Stimulated activated CD8-positive, alpha-beta memory T cell treated with anti-CD3 and anti-CD28 coated beads, Interleukin-4, amount 100 ng/mL, for 4 hours (primary cell): ENCODE measurements around the gene PLEKHM1.

Source experiments
- DNase-seq, 2 donors: peaks; one replicate each; pipeline ENCODE4 v3.0.0-alpha.2; 2020; ENCODE audit warnings: low read depth in 2 of 2, low spot score in 1 of 2

PLEKHM1 gene

DNA sequence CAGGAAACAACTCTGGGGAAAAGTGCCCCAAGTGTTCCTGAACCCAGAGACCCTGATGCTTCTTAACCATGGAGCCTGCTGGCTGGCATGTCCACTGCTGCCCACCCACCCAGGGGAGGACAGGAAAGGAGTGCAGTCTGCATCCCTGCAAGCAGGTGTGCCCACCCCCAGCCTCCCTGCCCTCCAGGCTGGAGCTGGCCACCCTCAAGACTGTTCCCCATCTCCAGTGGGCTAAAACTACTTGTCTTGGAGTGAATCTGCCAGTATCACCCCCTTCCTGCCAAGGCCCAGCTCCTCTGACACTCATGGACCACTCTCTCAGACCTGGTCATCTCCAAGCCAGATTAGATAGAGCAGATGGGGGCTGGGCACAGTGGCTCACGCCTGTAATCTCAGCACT lies 87.6 kb downstream of the PLEKHM1 start:
- no peak for DNase-seq

DNA sequence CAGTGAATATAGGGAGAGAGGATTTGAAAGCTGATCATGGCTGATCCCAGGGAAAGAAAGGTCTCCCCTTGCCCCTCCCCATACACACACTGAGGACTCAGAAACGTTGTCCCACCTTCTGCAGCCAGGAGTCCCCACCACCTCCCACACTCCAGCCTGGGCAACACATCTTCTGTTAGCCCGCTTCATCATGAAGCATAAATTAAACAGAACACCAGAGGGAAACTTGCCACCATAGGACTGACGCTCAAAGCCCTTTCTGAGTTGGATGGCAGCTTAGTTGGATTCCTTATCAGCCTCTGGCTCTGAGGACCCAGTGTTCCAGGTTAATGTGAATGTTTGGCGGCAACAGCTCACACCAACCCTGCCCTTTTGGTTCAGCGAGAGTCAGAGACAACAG lies 91.7 kb downstream of the PLEKHM1 start:
- DNase-seq = no peak

DNA sequence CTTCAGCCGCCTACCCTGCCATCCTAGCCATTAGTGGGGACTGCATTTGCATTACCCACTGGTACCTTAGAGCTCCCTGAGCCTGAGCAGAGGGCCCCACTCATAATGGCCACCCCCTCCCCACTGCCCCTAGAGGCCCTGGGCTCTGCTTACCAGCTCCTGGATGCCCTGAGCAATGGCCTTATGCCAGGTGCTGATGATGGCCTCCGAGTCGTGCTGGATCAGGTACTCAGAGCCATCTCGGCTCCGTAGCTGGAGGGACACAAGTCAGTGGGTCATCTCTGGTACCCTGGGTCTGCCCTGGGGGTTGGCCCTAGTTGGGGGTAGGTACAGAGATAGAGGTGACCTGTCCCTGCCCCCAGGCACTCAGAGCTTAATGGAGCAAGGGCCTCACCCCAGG lies 92.7 kb downstream of the PLEKHM1 start:
- DNase-seq = no peak

DNA sequence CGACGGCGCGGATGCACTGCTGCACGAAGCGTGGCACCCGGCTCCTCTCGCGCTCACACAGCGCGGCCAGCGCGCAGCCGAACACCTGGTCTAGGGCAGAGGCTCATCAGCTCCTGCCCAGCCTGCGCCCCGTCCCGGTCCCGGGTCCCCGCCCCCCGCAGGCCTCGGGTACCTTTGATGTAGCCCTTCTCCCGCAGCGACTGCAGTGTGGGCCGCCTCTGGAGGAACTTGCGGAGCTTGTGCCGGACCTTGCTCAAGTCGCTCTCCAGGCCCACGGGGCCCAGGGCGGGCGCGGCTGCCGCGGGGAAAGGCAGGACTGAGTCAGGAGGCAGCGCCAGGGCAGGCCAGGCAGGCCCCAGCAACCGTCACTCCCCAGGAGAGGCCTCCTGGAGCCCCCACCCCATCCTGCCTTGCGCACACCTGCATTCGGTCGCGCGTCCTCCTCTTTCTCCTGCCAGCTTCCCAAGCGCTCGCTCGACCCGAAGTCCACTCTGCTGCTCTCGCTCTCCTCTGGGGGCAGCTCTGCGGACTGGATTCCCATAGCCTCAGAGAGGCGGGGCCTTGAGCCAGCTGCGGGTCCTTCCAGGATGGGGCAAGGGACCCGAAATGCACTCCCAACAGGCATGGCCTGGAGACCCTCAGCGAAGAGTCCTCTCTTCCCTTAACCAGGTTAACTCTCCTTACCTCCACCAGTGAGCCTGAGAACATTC lies 93.9 kb downstream of the PLEKHM1 start:
- no peak for DNase-seq

DNA sequence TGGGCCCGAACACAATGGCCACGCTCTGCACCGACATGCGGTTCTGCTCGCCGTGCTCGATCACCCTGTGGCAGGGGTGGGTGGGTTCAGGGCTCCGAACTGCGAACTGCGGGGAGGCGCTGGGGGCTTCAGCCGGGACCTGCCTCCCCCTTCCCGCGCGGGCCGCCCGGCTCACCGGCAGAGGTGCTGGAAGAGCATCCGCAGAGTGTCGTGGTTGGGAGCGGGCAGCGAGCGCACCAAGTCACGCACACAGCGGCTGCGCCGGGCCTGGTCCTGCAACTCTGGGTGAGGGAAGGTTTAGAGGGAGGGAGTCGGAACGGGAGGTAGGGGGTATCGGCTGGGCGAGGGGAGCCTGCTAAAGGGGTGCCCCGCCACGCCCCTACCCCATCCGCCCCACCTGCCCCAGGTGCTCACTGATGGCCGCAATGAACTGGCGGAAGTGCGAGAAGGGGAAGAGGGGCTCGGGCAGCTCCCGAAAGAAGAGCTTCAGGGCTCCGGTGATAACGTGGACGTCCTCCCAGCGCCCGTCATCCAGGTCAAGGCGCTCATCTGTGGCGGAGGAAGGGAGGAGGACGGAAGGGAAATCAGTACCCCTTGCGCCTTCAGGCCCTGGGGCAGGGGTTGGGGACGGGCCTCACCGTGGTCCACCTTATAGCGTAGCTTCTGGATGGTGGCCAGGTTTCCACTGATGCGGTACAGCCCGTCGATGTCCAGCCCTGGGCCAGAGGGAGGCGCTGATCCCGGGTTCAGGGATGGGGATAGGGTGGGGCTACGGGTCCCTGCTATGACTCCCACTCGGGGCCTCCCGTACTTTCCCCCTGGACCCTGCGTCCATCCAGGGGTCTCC lies 94.7 kb downstream of the PLEKHM1 start:
- DNase-seq = no peak

GRCh38 chr17:45394913-45395568 lies 95.5 kb downstream of the PLEKHM1 start:
- DNase-seq = peak in 1 of 2 donors; percentile 15

- no peak for DNase-seq
These were observed 96.0 kb downstream of the PLEKHM1 start for GRCh38 chr17:45394564-45394912.

DNA sequence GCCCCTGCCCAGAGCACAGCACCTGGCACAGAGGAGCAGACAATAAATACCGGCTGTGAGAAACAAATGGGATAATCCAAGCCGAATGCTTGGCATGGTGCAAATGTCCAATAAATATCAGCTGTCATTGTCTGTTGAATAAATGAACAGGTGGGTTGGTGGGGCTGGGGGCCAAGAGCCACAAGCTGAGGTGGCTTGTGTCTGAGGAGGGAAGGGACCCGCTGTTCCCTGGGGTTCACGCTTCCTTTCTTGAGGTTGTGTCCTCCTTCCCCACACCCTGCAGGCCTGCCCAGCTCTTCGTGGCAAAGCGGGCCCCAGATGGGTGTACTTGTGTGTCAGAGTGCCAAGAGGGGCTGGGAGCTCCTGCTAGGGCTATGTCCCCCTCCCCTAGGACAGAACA lies 96.4 kb downstream of the PLEKHM1 start:
- DNase-seq = no peak

GRCh38 chr17:45393411-45393810 lies 97.1 kb downstream of the PLEKHM1 start:
- no peak for DNase-seq

DNA sequence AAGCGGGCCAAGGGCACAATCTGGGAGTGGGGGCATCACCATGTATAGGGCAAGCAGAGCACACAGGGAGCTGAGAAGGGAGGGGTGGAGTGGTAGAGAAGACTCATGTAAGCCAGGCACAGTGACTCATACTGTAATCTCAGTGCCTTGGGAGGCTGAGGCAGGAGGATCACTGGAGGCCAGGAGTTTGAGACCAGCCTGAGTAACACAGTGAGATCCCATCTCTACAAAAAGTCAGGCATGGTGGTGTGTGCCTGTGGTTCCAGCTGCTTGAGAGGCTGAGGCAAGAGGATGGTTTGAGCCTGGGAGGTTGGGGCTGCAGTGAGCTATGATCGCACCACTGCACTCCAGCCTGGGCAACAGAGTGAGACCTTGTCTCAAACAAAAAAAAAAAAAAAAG lies 98.6 kb downstream of the PLEKHM1 start:
- no peak for DNase-seq

- no peak for DNase-seq
These were observed 99.2 kb downstream of the PLEKHM1 start for GRCh38 chr17:45391291-45391690.

DNA sequence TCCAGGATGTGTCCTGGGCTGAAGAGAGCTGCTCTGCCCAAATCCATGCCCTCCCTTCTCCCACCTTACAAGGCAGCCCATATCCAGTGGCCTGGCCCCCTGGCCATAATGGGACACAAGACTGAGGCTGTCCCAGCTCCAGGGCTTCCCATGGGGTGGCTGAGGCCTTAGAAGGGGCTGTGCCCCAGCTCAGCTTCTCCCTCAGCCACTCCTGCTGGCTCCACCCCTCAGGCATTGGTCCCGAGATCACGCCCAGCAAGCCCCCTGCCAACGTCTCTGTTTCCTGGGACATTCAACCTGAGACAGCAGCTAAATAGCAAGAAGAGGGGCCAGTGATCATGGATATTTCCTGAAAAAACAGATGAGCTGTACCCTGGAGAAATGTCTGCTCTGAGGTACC lies 101.2 kb downstream of the PLEKHM1 start:
- DNase-seq = no peak

DNA sequence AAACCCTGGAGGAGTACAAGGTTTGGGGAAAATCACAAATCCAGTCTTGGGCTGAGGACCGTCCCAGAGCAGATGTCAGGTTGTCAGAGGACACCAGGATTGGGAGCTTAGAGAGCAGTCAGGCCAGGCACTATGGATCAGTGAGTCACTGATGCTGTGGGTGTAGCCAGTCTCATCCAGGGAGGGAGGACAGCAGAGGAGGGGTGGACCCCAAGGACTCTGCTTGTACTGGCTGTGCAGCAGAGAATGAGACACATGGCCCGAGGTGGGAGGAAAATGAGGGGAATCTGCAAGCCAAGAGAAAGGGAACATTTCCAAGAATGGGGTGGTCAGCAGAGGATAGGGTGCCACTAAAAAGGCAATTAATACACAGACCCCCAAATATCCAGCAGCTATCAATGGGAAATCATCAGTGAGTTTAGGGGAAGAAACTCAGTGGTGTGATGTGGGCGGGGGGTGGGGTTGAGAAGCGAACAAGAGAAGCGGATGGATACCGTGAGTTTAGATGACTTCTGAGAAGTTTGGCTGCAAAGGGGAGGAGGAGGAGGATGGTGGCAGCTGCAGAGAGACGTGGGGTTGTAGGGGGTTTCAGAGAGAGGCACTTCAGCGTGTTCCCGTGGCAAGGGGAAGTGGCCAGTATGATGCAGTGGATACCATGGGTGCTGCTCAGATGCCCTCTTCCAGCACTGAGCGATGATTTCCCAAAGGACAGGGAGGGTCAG lies 101.8 kb downstream of the PLEKHM1 start:
- DNase-seq = no peak

DNA sequence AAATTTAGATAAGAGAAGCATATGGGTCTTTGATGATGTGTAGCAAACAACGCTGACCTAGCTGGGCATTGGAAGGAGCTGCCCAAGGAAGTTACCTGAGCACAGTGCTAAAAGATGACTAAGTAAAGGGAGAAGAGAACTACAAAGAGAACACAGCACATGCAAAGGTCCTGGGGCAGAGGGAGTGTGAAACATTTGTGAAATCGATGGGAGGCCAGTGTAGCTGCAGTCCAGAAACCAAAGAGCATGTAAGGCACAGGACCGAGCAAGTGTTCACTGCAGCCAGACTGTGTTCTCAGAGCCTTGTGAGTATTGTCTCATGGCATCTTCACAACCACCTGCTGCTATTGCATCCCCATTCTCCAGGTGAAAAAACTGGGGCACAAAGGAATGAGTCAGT lies 102.8 kb downstream of the PLEKHM1 start:
- DNase-seq = no peak

GRCh38 chr17:45386178-45386577 lies 104.3 kb downstream of the PLEKHM1 start:
- DNase-seq = no peak
